ENCODE results near the gene CIC.
"Not testable (repeated sequence)": the region's sequence is repeated elsewhere in the genome, so short reads cannot be mapped to it uniquely, and the experiment has no call there.

The CIC gene

DNA sequence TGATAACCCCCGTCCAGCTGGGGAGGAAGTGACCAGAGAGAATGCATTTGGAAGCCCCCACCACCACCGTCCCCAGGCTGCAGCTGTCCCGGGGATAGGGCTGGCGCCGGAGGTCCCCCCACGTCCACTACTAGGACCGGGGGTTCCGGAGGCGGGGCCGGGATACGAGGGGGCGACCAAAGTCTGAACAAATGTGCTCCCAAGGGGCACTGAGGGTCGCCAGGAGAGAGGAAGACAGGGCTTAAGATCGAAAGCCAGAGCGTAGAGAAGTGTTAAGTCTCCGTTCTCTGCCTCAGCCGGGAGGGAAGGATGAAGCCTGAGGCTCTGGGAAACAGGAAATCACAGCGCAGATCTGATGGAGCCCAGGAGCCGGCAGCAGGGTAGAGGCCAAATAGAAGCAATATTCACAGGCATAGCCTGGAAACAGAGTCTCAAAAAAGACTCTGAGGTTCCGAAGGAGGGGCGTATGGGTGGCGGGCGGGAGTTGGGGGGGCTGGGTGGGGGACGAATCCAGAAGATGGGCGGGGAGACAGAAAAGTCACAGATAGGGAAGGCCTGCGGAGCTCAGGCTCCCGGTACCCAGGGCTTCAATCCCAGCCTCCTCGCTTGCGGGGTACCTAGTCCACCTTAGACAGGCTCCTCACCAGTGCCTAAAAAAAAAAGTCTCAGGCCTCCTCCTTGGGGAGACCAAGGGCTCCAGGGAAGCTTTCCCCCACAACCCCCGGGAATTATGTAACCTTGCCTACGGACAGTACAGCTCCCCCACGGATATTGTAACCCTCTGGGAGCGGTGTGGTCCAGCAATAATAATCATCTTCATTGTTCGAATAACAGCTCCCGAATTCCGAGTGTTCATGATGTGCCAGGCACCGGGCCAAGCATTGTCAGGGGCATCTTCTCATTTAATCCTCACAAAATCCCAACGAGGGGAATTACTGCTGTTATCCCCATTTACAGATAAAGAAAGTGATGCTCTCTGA, 13.0 kb upstream of the CIC start:
- peak; percentile 81 for DNase-seq

DNA sequence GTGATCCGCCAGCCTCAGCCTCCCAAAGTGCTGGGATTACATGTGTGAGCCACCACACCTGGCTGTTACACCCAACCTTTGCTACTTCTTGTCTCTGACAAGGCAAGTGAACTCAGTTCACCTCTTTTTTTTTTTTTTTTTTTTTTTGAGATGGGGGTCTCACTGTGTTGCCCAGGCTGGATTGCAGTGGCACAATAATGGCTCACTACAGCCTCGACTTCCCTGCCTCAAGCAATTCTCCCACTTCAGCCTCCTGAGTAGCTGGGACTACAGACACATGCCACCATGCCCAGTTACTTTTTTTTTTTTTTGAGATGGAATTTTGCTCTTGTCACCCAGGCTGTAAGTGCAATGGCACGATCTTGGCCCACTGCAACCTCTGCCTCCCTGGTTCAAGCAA, 11.2 kb upstream of the CIC start:
- DNase-seq = not testable (repeated sequence)

DNA sequence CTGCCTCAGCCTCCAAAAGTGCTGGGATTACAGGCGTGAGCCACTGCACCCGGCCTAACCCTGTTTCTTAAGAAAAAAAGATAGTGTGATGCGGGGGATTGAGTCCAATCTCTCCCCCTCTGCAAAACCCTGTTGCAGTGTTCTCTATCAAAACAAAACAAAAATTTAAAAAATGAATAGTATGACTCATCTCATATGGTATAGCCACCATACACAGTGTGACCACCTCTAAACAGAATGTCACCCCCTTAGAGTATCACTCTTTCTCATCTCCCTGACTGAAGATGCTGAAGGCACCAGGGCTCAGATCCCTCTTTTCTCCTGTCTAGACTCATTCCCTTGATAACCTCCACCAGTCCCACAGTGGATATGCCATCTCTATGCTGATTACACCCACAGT, 7.3 kb upstream of the CIC start:
- no peak for DNase-seq

DNA sequence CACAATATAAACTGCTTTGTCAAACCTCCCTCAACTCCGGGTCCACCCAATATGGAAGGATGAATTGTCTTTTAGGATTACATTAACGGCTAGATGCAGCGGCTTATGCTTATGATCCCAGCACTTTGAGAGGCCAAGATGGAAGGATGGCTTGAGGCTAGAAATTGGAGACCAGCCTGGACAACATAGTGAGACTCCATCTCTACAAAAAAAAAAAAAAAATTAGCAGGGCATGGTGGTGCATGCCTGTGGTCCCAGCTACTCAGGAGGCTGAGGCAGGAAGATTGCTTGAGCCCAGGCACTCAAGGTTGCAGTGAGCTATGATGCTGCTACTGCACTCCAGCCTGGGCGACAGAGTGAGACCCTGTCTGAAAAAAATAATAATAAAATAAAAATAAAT, 2.9 kb upstream of the CIC start:
- DNase-seq = not testable (repeated sequence)

DNA sequence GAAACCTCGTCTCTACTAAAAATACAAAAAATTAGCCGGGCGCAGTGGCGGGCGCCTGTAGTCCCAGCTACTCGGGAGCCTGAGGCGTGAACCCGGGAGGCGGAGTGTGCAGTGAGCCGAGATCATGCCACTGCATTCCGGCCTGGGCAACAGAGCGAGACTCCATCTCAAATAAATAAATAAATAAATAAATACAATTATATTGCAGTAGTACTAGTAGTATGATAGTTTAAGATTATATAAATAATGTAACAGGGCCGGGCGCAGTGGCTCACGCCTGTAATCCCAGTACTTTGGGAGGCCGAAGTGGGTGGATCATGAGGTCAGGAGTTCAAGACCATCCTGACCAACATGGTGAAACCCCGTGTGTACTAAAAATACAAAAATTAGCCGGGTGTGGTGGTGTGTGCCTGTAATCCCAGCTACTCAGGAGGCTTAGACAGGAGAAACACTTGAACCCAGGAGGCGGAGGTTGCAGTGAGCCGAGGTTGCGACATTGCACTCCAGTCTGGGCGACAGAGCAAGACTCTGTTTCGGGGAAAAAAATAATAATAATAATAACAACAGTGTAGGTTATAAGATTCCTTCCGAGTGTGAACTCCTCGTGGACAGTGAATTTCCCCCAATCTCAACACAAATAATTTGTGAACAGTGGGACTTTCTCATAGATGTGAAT, 2.0 kb upstream of the CIC start:
- not testable (repeated sequence) for DNase-seq

DNA sequence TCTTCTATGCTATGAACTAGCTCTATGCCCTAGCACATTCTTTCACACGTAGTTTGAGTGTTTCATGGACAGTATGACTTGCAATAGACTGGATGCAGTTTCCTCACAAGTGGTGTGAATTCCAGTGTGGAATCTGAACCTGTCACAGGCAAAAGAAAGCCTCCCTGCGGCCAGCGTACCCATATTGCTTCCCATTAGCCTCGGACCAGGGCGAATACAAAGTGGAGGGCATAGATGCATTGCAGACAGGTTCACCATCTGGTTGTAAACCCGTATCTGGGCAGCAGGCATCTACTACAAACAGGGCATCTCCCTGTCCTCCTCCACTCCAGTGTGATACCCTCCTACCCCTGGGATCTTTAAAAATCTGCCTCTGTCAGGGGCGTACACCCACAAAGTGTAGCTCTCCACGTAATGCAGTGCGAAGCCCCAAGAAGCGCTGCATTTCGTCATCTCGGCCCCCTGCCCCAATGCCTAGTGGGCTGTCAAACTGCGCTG, 1.4 kb upstream of the CIC start:
- peak; percentile 73 for DNase-seq

DNA sequence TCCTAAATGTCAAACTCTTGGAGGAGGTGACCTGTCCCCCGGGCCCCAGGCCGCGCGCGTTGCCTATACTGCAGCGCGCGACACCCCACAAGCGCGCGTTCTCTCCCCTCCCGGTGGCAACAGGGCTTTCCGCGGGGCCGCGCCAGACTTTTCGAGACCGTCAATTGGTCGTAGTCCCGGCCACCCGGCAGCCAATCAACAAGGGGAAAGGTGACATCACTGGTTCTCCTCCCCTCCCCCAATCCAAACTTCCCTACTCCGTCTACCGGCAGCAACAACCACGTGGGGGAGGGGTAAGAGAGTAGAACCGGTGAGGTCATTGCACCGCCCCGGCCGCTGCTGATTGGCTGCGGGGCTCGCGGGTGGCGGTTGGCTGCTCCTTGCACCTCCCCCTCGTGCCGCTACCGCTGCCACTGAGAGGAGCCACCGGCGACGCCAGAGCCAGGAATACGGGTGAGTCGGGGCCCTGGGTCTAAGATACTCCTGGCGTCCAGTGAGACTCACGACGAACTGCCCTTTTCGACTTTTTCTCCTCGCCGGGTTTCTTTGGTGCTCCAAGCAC, 829 bp upstream of the CIC start:
- peak; percentile 100 for DNase-seq

DNA sequence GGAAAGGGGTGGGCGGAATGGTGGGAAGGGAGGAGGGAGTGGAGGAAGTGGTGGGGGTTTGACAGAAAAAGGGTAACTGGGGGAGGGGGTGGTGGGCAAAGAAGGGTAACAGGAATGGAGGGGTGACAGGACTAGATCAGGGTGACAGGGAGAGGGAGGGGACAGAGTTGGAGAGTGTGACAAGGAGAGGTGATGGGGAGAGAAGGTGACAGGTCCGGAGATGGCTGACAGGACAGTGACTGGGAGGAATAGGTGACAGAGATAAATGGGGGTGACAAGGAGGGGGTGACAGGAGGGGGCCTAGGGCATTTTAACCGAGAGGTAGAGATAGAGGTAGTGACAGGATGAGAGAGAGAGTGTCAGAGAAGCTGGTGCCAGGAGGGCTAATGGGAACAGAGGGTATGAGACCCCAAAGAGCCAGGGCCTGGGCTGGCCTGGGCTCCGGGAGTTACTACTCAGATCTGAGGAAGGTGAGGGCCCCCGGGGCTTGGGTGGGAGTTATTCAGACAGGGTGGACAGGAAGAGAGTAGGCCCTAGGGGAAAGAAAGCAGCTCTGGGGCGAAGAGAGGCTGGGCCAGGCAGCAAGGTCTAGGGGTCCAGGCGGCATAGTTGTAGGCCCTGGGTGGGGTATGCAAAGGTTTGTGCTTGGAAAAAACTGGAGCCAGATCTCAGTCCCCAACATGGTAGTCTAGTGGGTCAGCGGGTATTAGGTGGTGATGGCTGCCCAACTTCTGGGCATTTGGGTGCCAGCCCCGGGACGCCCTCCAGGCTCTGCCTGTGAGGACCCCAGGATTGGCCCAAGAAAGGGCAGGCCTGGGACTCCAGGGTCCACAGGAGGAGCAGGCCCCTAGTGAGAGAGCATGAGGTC, 660 bp downstream of the CIC start:
- no peak for DNase-seq

DNA sequence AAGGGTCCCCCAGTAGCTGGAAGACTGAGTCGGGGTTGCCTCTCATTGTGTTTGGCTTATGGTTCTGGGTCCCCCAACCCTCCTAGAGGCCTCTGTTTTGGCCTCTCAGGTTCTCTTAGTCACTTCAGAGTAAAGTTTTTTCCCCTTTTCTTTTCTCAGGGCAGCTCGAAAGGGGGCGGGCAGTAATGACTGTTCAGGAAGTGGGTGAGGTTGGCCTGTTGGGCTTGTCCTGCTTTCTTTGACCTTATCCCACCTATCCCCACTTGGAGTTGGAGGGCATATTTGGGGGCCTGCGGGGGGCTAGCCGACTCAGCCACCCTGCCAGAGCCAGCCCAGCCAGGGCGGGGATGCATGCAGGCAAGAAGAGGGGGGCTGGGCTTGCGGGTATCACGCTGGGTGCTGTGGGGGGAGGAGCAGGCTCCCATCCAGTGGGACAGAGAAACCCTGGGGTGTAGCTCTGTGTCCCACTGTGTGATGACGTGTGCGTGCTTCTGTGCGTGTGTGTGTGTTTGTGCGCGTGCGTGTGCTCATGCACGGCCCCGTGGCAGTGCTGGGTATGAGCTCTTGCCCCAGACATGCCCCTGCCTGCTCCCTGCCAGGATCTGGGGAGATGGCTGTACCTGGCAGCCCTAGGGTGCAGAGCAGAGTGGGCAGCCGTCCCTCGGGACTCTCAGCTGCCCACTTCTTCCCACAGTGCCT, 1.4 kb downstream of the CIC start:
- DNase-seq = no peak

DNA sequence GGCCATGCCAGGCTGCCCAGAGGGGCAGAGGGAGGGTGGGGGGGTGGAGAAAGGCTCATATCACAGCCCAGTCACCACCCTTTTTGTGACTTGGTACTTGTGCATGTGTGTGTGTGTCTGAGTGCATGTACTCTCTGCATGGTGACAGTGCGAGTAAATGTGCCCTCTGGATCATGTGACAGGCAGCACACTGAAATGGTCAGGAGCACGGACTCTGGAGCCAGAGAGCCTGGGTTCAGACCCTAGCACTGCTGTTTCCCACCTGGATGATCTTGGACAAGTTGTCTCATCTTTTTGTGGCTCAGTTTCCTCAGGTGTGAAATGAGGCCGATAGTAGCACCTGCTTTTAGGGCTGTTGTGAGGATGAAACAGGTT, 2.0 kb downstream of the CIC start:
- DNase-seq = no peak

DNA sequence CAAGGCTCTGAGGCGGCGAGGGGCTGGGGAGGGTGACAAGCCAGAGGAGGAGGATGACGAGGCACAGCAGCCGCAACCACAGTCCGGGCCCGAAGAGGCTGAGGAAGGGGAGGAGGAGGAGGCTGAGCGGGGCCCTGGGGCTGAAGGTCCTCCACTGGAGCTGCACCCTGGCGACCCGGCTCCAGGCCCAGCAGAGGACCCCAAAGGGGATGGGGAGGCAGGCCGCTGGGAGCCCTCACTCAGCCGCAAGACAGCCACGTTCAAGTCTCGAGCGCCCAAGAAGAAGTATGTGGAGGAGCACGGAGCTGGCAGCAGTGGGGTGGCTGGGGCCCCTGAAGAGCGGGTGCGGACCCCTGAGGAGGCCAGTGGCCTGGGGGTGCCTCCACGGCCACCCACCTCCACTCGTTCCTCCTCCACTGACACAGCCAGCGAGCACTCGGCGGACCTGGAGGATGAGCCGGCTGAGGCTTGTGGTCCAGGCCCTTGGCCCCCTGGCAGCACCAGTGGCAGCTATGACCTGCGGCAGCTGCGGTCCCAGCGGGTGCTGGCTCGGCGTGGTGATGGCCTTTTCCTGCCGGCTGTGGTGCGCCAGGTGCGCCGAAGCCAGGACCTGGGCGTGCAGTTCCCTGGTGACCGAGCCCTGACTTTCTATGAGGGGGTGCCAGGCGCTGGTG, 2.9 kb downstream of the CIC start:
- DNase-seq = no peak

DNA sequence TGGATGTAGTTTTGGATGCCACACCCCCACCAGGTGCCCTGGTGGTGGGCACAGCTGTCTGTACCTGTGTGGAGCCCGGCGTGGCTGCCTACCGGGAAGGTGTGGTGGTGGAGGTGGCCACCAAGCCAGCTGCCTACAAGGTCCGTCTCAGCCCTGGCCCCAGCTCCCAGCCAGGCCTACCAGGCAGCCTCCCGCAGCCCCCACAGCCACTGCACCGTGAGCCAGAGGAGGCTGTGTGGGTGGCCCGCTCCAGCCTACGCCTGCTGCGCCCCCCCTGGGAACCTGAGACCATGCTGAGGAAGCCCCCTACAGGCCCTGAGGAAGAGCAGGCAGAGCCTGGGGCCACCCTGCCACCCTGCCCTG, 3.5 kb downstream of the CIC start:
- DNase-seq = no peak

DNA sequence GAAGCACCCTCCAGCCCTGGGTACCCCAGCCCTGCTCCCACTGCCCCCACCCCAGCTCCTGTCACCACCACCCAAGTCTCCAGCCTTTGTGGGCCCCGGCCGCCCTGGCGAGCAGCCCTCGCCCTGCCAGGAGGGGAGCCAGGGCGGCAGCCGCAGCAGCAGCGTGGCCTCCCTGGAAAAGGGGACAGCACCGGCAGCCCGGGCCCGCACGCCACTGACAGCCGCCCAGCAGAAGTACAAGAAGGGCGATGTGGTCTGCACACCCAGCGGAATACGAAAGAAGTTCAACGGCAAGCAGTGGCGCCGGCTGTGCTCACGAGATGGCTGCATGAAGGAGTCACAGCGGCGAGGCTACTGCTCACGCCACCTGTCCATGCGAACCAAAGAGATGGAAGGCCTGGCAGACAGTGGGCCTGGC, 3.9 kb downstream of the CIC start:
- no peak for DNase-seq

DNA sequence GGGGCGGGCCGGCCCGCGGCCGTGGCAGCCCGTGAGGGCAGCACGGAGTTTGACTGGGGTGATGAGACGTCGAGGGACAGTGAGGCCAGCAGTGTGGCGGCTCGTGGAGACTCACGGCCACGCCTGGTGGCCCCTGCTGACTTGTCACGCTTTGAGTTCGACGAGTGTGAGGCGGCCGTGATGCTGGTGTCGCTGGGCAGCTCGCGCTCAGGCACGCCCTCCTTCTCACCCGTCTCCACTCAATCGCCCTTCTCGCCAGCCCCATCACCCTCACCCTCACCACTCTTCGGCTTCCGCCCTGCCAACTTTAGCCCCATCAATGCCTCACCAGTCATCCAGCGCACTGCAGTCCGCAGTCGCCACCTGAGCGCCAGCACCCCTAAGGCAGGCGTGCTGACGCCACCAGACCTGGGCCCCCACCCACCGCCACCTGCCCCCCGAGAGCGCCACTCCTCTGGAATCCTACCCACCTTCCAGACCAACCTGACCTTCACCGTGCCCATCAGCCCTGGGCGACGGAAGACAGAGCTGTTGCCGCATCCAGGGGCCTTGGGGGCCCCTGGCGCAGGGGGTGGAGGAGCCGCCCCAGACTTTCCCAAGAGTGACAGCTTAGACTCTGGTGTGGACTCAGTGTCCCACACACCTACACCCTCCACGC, 4.5 kb downstream of the CIC start:
- DNase-seq = no peak

DNA sequence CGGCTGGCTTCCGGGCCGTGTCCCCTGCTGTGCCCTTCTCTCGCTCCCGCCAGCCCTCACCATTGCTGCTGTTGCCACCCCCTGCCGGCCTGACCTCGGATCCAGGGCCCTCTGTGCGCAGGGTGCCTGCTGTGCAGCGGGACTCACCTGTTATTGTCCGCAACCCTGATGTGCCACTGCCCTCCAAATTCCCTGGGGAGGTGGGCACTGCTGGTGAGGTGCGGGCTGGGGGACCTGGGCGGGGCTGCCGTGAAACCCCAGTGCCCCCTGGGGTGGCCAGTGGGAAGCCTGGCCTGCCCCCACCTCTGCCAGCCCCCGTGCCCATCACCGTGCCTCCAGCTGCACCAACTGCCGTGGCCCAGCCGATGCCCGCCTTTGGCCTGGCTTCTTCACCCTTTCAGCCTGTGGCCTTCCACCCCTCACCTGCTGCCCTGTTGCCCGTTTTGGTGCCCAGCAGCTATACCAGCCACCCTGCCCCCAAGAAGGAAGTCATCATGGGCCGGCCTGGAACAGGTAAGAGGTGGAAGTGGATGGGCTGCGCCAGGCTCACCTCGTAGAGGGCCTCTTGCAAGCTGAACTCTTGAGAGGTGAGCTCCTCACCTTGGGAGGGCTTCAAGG, 5.1 kb downstream of the CIC start:
- no peak for DNase-seq

DNA sequence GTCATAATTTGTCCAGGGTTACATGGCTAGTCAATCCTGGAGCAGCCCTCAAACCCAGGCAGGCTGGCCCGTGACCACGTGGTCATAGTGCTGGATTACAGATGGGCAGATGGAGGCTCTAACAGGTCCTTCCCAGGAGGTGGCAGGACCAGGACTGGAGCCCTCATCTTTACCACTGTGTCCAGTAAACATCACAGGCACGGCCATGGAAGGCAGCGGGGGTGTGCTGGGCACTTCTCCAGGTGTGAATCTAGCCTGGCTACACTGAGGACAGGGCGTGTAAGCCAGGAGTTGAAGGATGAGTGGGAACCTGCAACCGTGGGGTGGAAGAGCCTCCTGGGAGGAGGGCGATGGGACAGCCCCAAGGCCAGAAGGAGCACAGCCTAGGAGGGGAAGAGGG, 6.1 kb downstream of the CIC start:
- DNase-seq = no peak

DNA sequence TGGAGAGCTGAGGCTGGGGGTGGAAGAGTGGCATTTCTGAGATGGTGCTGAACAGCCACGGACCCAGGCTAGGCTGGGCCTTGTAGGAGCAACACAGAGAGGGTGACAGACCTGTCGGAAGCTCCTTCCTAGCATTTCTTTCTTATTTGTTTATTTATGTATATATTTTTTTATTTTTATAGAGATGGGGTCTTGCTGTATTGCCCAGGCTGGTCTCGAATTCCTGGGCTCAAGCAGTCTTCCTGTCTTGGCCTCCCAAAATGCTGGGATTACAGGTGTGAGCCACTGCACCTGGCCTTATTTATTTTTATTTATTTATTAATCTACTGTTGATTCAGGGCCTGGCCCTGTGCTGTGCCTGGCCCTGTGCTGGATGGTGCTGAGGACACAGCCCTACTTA, 6.5 kb downstream of the CIC start:
- no peak for DNase-seq

DNA sequence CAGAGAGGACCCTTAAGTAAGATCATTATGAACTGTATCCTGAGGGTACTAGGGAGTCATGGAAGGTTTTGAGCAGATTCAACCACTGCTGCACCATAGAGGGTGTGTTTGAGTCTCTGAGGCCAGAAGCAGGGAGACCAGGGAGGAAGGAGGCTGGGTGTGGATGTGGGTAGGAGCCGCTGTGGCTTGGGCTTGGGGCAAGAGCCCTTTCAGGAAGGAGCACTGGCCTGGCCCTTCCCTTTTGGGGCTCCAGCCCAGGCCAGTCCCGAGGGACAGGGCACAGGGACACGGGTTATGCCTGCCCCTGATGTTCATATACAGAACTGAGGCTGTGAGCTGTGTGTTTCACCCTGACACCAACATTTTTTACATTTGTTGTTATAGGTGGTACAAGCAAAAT, 7.2 kb downstream of the CIC start:
- DNase-seq = no peak

DNA sequence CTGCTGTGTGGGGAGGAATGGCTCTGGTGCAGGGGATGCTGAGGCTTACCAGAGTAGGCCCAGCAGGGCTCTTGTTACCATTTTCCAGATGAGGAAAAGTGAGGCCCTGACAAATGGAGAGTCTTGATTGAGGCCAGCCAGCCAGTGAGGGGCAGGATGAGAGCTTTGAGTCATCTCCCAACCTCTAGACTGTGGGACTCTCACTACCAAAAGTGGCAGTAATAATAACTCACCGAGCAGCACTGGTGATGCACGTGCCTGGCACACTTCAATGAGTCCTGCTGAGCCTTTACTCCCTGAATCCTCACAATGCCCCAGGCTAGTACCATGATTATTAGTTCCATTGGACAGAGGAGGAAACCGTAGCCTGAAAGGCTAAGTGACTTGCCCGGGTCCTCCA, 7.8 kb downstream of the CIC start:
- no peak for DNase-seq

DNA sequence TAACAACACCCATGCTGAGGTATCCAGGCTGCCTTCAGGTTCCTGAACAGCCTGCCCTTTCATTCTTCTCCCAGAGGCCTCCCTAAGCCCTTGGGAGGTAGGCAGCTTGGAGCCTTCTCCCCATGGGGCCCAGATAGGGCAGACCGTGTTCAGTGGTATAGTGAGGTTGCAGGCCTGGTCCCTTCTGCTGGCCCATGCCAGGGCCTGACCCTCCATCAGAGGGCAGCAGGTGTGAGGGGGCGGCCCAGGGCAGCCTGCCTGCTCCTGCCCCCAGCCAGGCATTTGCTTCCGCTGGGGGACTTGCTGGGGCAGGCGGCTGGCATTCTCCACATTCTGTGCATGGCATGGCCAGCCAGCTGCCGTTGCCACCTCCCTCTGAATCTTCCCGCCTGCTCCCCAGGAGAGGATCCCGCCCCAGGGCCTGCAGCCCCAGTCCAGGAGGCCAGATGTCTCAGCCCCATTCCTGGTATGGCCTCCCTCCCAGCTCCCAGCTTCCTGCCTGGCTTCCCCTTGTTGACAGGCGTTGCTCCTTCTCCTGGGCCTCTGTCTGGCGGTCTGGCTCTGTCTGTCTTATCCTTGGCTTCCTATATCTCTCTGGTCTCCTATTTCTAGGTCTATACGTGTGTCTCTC, 8.9 kb downstream of the CIC start:
- DNase-seq = peak; percentile 45

Data from DMS53 (cell line).